GM21367 (cell line): ENCODE data around the gene UGT1A7.

Source experiments
- ATAC-seq: cut with Tn5 transposase; IDR thresholded peaks from one replicate; pipeline ENCODE4 v1.9.1; 2021; ENCODE audit not compliant: unreplicated experiment

Gene UGT1A7

GRCh38 chr2:233795735-233796171 lies 114.1 kb downstream of the UGT1A7 start:
- ATAC-seq = no peak

GRCh38 chr2:233796254-233796653 lies 114.6 kb downstream of the UGT1A7 start:
- no peak for ATAC-seq

DNA sequence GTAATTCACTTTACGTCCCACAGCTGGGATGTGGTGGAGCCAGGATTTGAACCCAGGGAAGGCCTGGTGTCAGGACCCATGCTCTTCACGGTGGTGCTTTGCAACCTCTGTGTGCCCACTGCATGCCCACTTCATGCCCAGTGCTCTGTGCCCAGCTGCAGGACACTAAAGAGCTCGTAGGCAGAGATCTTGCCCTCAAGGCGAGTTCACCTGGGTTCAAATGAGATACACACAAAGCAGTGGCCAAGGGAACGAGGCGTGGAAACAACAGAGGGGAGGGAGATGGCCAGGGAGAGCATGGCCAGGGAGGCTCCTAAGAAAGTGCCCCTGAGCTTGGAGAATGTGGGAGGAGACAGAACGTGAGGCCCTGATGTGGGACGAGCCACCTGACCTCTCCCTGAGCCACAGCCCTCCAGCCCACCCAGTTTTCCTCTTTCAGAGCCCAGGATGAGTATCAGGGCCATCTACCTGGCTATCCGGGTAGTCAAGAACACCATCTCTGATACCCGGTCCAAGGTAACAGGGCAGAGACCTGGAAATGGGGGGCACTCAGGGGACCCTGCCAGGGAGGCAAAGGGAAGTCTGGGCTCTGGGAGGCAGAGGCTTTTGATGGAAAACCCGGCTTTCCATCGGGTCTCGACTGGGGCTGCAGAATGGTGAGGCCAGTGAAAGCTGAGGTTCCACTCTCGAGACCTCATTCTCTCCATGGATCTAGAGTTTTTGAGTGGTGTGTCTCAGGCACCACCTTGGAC lies 116.8 kb downstream of the UGT1A7 start:
- ATAC-seq = no peak

DNA sequence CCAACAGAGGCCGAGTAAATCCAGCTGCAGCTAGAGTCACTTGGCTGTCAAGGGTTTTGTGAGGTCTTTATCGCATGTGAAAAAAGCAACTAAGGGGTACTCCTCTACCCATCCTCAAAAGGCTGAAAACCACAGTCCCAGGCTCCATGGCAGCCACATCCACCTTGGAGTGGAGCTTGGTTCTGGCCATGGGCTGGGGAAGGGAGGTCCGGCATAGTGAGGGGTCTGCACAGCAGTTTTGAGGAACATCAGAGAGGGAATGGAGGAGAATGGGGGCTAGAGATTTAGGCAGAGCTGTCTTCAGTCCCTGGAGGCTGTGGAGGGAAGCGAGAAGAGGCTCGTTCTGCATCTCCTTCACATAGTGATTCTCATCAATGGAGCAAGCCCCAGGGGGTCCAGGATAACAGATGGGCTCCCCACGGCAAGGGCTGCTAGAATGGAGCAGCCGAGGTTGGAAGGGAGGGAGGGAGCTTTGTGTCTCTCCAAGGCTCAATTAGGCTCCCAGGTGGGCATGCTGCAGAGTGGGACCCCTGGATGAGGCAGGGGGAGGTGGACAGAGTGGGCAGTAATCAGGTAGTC lies 117.5 kb downstream of the UGT1A7 start:
- no peak for ATAC-seq

- ATAC-seq = no peak
Observed at GRCh38 chr2:233799716-233800115, 118.0 kb downstream of the UGT1A7 start.

DNA sequence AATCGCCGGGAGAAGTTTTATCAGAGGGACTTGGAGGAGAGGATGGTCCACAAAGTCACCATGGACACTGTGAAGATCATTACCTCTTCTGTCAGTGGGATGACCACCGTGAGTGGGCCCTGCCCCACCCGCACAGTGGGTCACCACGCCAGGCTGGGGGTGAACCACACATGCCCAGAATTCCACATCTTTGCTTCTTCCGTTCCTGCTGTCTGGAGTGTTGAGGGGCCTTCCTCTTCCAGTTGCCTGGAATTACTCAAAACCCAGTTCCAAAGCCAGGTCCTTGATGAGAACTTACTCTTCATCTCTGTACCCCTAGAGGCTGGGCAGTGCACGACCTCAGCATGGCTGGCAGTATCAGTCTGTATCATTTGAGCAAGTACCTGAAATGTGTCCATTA lies 118.5 kb downstream of the UGT1A7 start:
- no peak for ATAC-seq

- no peak for ATAC-seq
Observed at GRCh38 chr2:233801357-233802131, 119.8 kb downstream of the UGT1A7 start.

GRCh38 chr2:233802132-233802815 lies 120.6 kb downstream of the UGT1A7 start:
- no peak for ATAC-seq

DNA sequence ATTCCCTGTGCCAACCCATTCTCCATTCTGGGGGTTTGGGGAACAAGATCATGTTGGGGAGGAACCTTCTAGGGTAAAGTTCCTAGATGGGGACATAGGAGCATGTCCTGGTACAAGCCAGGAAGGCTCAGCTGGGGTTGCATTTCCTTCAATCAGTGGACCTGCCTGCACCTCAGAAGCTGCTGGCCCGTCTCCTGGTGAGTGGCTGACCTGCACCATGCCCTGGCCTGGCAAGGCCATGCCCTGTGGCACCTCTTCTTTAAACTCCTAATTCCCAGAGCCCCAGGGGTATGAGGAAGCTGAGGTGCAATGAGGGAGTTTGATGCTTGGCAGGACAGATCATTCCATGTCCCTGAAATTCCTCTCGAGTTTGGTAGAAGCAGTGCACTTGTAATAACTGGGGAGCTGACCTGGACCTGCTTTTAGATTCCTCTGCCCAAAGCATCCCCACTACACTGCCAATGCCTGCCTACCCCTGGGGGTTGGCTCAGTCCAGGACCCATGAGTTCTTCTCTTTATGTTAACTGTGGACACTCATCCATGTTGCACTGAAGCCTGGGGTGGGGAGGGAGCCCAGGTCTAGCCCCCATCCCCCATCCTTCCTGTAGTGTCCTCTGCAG lies 121.7 kb downstream of the UGT1A7 start:
- ATAC-seq = no peak

GRCh38 chr2:233803994-233804393 lies 122.3 kb downstream of the UGT1A7 start:
- ATAC-seq = no peak

GRCh38 chr2:233807215-233807865 lies 125.6 kb downstream of the UGT1A7 start:
- no peak for ATAC-seq

DNA sequence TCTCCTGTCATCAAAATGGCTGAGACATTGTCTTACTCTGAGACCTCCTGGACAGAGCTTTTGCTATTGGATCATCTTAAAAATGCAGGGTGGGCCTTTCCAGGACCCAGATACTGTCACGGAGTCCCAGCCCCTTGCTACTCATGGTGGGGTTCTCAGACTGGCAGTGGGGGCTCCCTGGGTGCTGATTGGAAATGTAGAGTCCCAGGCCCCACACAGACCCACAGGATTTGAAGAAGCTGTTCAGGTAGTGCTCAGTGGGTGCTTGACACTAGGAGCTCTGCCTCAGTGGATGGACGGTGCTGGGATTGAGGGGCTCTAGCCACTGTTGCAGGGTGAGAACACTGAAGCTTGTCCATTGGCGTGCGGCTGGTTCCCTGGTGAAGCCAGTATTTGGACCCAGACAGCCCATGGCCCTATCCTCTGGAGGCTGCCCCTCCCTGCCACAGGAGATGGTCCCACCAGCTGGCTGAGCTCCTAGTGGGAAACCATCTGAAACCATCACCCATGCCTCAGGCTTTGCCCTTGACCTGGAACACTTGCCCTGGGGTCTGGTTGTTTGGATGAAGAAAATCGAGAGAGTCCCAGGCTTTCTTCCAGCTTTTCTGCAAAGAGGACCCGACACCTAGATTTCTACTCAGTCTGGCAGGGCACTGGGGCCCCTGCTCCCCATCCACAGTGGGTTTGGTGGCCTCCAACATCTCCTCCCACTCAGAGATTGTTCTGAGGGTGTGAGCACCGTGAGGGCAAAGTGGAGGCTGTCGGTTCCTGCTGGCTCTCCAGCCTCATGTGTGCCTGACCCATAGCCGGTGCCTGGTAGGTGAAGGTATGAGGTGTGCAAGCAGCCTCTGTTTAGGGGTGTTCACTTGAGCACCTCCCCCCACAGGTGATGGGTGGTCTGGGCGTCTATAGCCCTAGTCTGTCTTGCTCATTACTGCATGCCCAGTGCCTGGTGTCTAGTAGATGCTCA lies 126.5 kb downstream of the UGT1A7 start:
- no peak for ATAC-seq

- ATAC-seq = no peak
Observed at GRCh38 chr2:233810385-233810784, 128.7 kb downstream of the UGT1A7 start.

DNA sequence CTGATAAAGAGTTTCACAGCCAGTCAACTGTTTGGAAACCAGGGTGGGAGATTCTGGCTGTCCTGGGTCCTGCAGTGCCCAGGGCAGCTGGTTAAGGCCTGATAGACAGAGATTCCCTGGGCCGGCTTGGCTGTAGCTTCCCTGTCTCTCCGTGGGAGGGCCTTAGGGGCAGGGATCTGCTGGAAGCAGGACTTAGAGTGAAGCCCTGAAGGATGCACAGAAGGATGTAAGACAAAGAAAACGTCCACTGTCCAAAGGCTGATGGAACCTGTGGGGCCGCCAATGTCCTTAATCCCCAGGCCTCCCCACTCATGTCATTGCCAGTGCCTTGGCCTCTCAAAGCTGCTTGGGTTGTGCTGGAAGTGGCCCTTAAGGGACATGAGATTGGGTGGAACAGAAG lies 129.4 kb downstream of the UGT1A7 start:
- no peak for ATAC-seq

- no peak for ATAC-seq
Observed at GRCh38 chr2:233811732-233812131, 130.0 kb downstream of the UGT1A7 start.

DNA sequence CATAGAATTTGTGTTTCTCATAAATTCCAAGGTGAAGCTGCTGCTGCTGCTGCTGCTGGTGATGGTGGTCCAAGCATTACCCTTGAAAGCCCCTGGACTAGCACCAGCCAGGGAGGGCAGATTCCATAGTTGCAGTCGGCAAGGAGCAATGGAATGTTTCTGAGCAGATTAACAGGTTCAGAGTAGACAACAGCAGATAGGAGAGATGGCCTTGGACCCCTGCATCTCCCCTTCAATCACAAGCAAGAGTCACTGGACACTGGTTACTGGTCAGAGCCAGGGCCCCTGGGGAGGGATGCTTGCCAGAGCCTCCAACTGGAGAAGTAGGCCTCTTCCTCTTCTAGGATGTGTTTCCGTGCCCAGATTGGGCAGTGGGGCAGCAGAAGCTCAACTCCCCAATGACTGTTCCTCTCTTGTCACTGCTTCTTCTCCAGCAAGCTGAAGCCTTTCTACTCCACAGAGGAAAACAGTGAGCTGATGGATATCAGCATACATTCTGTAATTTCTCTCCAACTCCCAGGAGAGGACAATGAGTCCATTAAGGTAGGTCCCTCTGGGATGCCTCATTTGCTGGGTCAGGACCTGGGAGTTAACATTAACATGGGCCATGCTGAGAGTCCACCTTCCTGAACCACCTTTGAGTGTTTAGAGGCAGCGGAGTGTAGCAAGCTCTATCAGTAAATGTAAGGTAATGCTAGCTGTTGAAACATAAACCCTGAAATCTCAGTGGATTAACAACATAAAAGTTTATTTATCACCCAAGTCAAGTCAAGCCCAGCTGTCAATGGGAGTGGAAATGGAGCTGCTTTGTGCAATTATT lies 131.7 kb downstream of the UGT1A7 start:
- ATAC-seq = no peak

GRCh38 chr2:233814056-233814835 lies 132.5 kb downstream of the UGT1A7 start:
- no peak for ATAC-seq

DNA sequence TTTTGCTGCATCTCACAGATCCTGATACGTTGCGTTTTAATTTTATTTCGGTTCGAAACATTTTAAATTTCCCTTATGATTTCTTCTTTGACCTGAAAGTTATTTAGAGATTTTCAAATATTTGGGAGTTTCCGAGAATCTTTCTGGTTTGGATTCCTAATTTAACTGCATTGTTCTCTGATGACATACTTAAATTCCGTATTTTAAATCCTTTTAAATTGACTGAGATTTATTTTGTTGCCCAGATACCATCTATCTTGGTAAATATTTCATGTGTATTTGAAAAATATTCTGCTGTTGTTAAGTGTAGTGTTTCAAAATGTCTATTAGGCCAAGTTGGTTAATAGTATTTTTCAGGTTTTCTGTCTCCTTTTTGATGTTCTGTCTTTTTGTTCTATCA lies 134.2 kb downstream of the UGT1A7 start:
- no peak for ATAC-seq
